ENCODE data around the gene TMSB4X. TPM values are rescaled to one million over a fixed set of nuclear protein-coding genes. Genes with fewer than 3 reads are reported as not detected.

TMSB4X gene
- total and polyA plus RNA-seq, 2 of the 8 experiments (the other 6 are each of a cell fraction or from before 2014, with no cell fraction given) = 2,063 to 2,112 TPM

GRCh38 chrX:12947545-12948235 lies 27.2 kb upstream of the TMSB4X start:
- H3K9ac ChIP-seq (replicated peaks in 1 of 4; ENCODE audit: extremely low read depth in 1 of 4, low read depth in 3 of 4, low read length in 3 of 4) = no peak overlapping the region
- POLR2A ChIA-PET (ENCODE audit: partially characterized antibody) = interaction anchor here (1.1 kb wide), 1 partner anchor 28 kb away, joined by 5 read pairs; no protein-coding TSS in a partner anchor

More at GRCh38 chrX:12947545-12948235, 27.2 kb upstream of the TMSB4X start:
- Histone ChIP-seq H3K27ac (ENCODE audit: low read depth, low read length) (no peak overlapping the region), H4K5ac (ENCODE audit: insufficient read length, low read depth, low read length) (no peak overlapping the region), H2BK15ac (ENCODE audit: low read length) (no peak overlapping the region), H2AFZ (ENCODE audit: low read length) (no peak overlapping the region), H4K20me1 (replicated peaks in 1 of 2; ENCODE audit: control insufficient read depth in 1 of 2, insufficient read depth in 2 of 2, low read length in 2 of 2) (no peaks in the 10 kb centered on the region), H3K4me1 (replicated peaks in 1 of 4; ENCODE audit: control insufficient read depth in 3 of 4, insufficient read depth in 4 of 4, low read length in 3 of 4) (peaks cover 0 to 7% (median 5%) of the 10 kb centered on the region in 4 experiments; a peak in 5 of 7 replicates), H4K91ac (replicated peaks; ENCODE audit: insufficient read length, low read length) (no peak overlapping the region), H3K23me2 (ENCODE audit: low read depth, low read length) (no peaks in the 10 kb centered on the region), H4K8ac (ENCODE audit: extremely low read depth, insufficient read depth, low read length) (no peak overlapping the region), H3K18ac (ENCODE audit: extremely low read depth, low read length) (no peak overlapping the region), H3K56ac (replicated peaks; ENCODE audit: insufficient read length, low read depth, low read length) (peak overlapping the region; percentile 3), H2BK12ac (ENCODE audit: low read depth, low read length) (no peak overlapping the region), H3K27me3 (replicated peaks in 1 of 4; ENCODE audit: control insufficient read depth in 3 of 4, extremely low read depth in 1 of 4, insufficient read depth in 3 of 4, low read length in 3 of 4) (no peaks in the 10 kb centered on the region), H3K79me1 (ENCODE audit: low read depth, low read length) (no peaks in the 10 kb centered on the region), H3K9me3 (ENCODE audit: insufficient read depth in 2 of 2, low read depth in 1 of 2, low read length in 1 of 2) (no peaks in the 10 kb centered on the region), H3K4me3 (ENCODE audit: extremely low read depth in 1 of 4, insufficient read depth in 2 of 4, low read depth in 3 of 4, low read length in 4 of 4) (no peak overlapping the region), H3K4ac (replicated peaks; ENCODE audit: insufficient read length, low read depth, low read length) (no peak overlapping the region), H3K36me3 (ENCODE audit: control insufficient read depth in 2 of 4, insufficient read depth in 4 of 4, low read length in 3 of 4) (no peaks in the 10 kb centered on the region), H3K4me2 (ENCODE audit: insufficient read depth in 1 of 2, low read depth in 2 of 2, low read length in 2 of 2) (no peak overlapping the region), H3K14ac (ENCODE audit: insufficient read length) (no peak overlapping the region), H3K79me2 (ENCODE audit: control insufficient read depth in 1 of 2, insufficient read depth in 2 of 2, low read length in 2 of 2) (no peaks in the 10 kb centered on the region), H2AK5ac (ENCODE audit: low read depth, low read length) (no peak overlapping the region), H3K23ac (ENCODE audit: insufficient read length) (no peak overlapping the region), H2BK20ac (ENCODE audit: low read length) (no peak overlapping the region), H2BK120ac (replicated peaks; ENCODE audit: low read depth, low read length) (no peak overlapping the region), H2BK5ac (ENCODE audit: low read depth, low read length) (no peak overlapping the region)
- WGBS, 2 experiments (ENCODE audit: extremely low coverage in 1 of 2, insufficient coverage in 1 of 2, insufficient read length in 1 of 2, insufficient replicate concordance in 2 of 2, low coverage in 1 of 2, low lambda C conversion rate in 2 of 2, missing lambda C conversion rate in 1 of 2) = 87% methylated on average over 2 of the region's 5 CpGs; no CpG with 5 or more reads in 1 of the 2 experiments
- CTCF ChIA-PET (ENCODE audit: partially characterized antibody) = interaction anchor here (1.3 to 2.2 kb wide), 7 partner anchors 31 to 553 kb away, joined by 3 to 10 read pairs (median 4); no protein-coding TSS in a partner anchor
- DNase-seq (ENCODE audit: low read depth in 1 of 2, low spot score in 2 of 2) (no peak), FAIRE-seq (no peak)
- TF ChIP-seq CTBP2 (IDR thresholded peaks at IDR 0.05; ENCODE audit: borderline replicate concordance, insufficient read depth, insufficient read length, low read length) (no peak), SP2 (IDR thresholded peaks at IDR 0.05; ENCODE audit: low read length) (no peak), NRF1 (IDR thresholded peaks at IDR 0.05; ENCODE audit: low read depth, low read length) (no peak)

All from H1 (cell line).